Lower lobe of right lung (tissue), 2 donors: ENCODE results near the gene OPALIN. TPM values are rescaled to one million over a fixed set of nuclear protein-coding genes. Genes with fewer than 3 reads are reported as not detected.
"Not testable (repeated sequence)": the region's sequence is repeated elsewhere in the genome, so short reads cannot be mapped to it uniquely, and the experiment has no call there.

ENCODE experiments used
- ATAC-seq, 2 donors: fragments of 200-7000 bp; cut with Tn5 transposase; one replicate each; pipeline ENCODE4 v1.9.1; 2020 to 2022; ENCODE audit warnings: mild to moderate bottlenecking in 2 of 2, moderate library complexity in 2 of 2
- DNase-seq: peaks from one replicate; pipeline ENCODE4 v3.0.0-alpha.2; 2020
- H3K27ac ChIP-seq: fragments of 200-600 bp; one replicate; pipeline ENCODE4 v1.8.0; 2022
- H3K27me3 ChIP-seq: fragments of 200-600 bp; one replicate; pipeline ENCODE4 v1.8.0; 2022; ENCODE audit warnings: low read depth
- H3K36me3 ChIP-seq: fragments of 200-600 bp; one replicate; pipeline ENCODE4 v1.8.0; 2022; ENCODE audit warnings: mild to moderate bottlenecking
- H3K4me1 ChIP-seq: fragments of 200-600 bp; one replicate; pipeline ENCODE4 v1.8.0; 2022
- H3K4me3 ChIP-seq: fragments of 200-600 bp; one replicate; pipeline ENCODE4 v1.8.0; 2022; ENCODE audit warnings: mild to moderate bottlenecking
- H3K9me3 ChIP-seq: fragments of 200-600 bp; one replicate; pipeline ENCODE4 v1.8.0; 2022
- intact Hi-C: fragments of 100-400 bp; cut with DNase I; formaldehyde crosslinking; loops from one replicate; pipeline ENCODE4 v1.11.0; 2022
- total RNA-seq: library from RNA; stranded (reverse); fragmentation: NEBNext Ultra II Directional; extraction: Animal tissue kit (Norgen Biotek cat#: 25700); gene quantifications from one replicate; pipeline ENCODE4 v1.2.1, GENCODE V29; 2021
- TF ChIP-seq, protein P1 (sequence below): fragments of 200-600 bp; IDR thresholded peaks from one replicate; pipeline ENCODE4 v1.8.0; 2022; ENCODE audit warnings: antibody characterized with exemption, mild to moderate bottlenecking
- donor health status: DM: no; HTN: yes; CAD: no; lungs with severe emphysema.

The OPALIN gene
- total RNA-seq, 1 donor from 2014 or later: not detected

DNA sequence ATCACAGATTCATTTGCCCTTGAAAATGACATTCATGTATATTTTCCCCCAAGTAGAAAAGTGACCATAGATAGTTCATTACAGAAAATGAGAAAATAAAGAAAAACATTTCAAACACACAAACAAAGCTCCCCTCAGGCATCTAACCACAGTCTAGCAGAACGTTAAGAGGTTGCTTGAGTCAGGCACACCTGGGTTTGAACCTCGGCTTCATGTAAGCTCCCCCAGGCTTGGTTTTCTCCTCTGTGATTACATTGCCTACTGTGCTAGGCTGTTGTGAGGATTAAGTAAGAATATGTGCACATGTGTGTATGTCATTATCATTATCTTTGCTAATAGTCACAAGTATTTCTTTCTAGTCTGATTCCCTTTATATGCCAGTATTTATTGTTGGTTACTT lies 45.5 kb downstream of the OPALIN start:
- TF ChIP-seq, protein P1, sequence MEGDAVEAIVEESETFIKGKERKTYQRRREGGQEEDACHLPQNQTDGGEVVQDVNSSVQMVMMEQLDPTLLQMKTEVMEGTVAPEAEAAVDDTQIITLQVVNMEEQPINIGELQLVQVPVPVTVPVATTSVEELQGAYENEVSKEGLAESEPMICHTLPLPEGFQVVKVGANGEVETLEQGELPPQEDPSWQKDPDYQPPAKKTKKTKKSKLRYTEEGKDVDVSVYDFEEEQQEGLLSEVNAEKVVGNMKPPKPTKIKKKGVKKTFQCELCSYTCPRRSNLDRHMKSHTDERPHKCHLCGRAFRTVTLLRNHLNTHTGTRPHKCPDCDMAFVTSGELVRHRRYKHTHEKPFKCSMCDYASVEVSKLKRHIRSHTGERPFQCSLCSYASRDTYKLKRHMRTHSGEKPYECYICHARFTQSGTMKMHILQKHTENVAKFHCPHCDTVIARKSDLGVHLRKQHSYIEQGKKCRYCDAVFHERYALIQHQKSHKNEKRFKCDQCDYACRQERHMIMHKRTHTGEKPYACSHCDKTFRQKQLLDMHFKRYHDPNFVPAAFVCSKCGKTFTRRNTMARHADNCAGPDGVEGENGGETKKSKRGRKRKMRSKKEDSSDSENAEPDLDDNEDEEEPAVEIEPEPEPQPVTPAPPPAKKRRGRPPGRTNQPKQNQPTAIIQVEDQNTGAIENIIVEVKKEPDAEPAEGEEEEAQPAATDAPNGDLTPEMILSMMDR: no peak
- H3K27me3 ChIP-seq: no peaks in the 10 kb centered on the region
- no peak overlapping the region for H3K27ac ChIP-seq
- DNase-seq (no peak), ATAC-seq (no peak)
- H3K4me3 ChIP-seq: no peak overlapping the region
- no peaks in the 10 kb centered on the region for H3K36me3 ChIP-seq
- peaks cover 15% of the 10 kb centered on the region for H3K4me1 ChIP-seq
- H3K9me3 ChIP-seq: no peaks in the 10 kb centered on the region
- intact Hi-C loops: no loop called here

DNA sequence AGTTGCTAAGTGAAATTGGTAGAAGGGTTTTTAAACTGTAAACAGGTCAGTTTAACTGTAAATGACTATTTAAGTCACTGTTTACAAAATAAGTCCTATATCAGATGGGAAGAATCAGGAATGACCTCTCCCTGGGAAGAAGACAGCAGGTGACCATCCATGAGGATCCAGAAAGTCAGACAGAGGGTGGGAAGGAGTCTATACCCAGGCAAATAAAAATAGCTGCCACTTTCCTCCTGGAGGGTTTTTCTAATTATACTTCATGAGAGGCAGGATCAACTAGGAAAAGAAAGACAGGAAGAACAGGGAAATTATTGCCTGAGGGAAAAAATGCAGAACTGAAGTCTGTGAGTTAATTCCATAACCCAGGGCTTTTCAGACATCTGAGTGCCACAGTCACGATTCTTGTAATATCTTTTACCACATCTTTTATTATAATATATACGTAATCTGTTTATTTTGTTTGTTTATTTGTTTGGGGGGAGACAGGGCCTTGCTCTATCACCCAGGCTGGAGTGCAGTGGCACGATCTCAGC lies 47.6 kb downstream of the OPALIN start:
- TF ChIP-seq, protein P1: no peak
- H3K4me1 ChIP-seq: peaks cover 23% of the 10 kb centered on the region
- H3K4me3 ChIP-seq: no peak overlapping the region
- H3K36me3 ChIP-seq: no peaks in the 10 kb centered on the region
- DNase-seq: no peak
- H3K27ac ChIP-seq: no peak overlapping the region
- H3K27me3 ChIP-seq: no peaks in the 10 kb centered on the region
- no peaks in the 10 kb centered on the region for H3K9me3 ChIP-seq
- no peak for ATAC-seq
- intact Hi-C loops: no loop called here

DNA sequence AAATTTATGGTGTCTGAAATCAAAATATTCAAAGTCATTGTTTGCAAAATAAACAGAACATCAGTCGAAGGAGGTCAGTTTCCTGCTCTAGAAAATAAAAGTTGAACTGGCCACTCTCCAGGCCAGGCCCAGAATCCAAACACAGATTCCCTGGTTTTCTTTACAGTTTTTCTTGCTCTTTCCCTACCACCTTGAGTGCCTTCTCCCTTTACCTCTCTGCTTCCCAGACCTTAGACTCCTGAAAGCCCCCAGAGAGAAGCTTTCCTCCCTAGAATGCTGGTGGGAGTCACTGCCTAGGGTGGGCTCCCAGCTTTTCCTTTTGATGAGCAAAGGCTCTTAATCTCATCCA lies 48.5 kb downstream of the OPALIN start:
- TF ChIP-seq, protein P1: no peak
- H3K4me1 ChIP-seq: peaks cover 24% of the 10 kb centered on the region
- H3K36me3 ChIP-seq: no peaks in the 10 kb centered on the region
- no peak for ATAC-seq
- H3K9me3 ChIP-seq: no peaks in the 10 kb centered on the region
- no peak for DNase-seq
- no peak overlapping the region for H3K4me3 ChIP-seq
- no peak overlapping the region for H3K27ac ChIP-seq
- H3K27me3 ChIP-seq: no peaks in the 10 kb centered on the region
- intact Hi-C loops: no loop called here

DNA sequence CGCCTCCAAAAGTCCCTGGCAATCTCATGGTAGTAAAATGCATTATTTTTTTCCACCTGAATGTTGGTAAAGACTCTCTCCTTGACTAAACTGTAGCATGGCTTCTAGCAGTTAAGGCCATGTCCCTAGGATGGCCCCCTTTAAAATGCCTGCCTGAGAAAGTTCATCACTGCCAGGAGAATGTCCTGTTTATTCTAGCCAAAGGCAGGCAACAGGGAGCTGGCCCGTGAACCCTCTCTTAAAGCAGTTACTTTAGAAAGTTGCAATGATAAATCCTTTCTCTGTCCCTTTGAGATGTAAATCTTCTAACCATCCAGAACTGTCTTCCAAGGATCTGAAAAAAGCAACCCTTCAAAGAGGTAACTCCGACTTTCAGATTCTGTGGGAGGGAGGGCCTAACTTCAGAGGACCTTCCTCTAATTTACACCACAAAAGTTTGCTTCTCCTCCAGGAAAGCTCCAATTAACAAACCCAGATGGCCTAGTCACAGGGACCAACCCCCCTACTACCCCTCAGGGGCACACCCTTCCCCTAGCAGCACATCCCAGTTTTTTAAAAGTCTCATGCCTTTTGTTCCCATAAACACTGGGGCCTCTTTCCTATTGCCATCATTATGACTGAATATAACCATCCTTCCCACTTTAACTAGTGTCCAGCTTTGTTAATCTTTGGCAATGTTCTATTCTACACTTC lies 49.0 kb downstream of the OPALIN start:
- H3K4me3 ChIP-seq: no peak overlapping the region
- intact Hi-C loops: no loop called here
- DNase-seq (no peak), ATAC-seq (no peak)
- no peaks in the 10 kb centered on the region for H3K27me3 ChIP-seq
- peak overlapping the region; percentile 49 for H3K27ac ChIP-seq
- peaks cover 24% of the 10 kb centered on the region for H3K4me1 ChIP-seq
- H3K36me3 ChIP-seq: no peaks in the 10 kb centered on the region
- H3K9me3 ChIP-seq: no peaks in the 10 kb centered on the region
- TF ChIP-seq, protein P1: no peak

DNA sequence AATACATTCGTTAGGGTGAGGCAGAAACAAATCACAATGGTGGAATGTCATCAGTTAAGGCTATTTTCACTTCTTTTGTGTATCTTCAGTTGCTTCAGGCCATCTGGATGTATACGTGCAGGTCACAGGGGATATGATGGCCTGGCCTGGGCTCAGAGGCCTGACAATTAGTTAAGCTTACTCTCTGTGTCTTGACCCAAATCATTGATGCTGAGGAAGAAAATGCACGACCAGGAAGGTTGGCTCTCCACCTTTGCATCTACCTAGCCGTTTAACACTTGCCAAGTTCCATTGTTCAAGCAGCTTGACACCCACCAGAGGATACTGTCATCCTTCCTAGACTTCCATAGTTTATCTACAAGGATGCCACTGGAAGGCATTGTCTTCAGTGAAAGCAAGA lies 49.9 kb downstream of the OPALIN start:
- H3K27me3 ChIP-seq, intact Hi-C loops, H3K36me3 ChIP-seq, DNase-seq, H3K27ac ChIP-seq, H3K9me3 ChIP-seq, ATAC-seq, H3K4me3 ChIP-seq: not testable (repeated sequence)
- H3K4me1 ChIP-seq: peaks cover 24% of the 10 kb centered on the region

DNA sequence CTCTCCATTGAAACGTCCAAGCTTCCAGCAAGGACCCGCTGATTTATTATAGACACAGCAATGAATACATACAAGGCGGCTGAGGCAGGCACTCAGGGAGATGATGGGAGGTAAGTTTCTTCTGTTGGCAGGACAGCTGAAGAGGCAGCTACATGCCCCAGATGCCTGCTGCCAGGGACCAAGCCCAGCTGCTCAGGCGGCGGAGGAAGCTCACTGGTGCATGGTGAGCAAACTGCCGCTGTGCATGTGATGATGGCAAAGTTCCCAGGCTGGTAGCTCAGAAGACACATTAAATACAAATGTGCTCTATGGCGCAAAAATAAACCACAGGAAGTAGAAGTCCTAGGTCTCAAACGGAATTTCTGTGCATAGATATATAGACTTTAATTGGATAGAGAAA lies 52.3 kb downstream of the OPALIN start:
- no peaks in the 10 kb centered on the region for H3K27me3 ChIP-seq
- no peaks in the 10 kb centered on the region for H3K36me3 ChIP-seq
- TF ChIP-seq, protein P1: no peak
- no peak overlapping the region for H3K27ac ChIP-seq
- no peak overlapping the region for H3K4me3 ChIP-seq
- peak; percentile 55 for DNase-seq
- H3K9me3 ChIP-seq: no peaks in the 10 kb centered on the region
- intact Hi-C loops: no loop called here
- peaks cover 24% of the 10 kb centered on the region for H3K4me1 ChIP-seq
- peak in 1 of 2 donors; percentile 25 for ATAC-seq
